DND-41 (cell line): ENCODE results near the gene RAD51B.

Source experiments
- CTCF ChIP-seq: IDR thresholded peaks from 2 replicates; pipeline ENCODE4 v1.5.1; 2012; ENCODE audit warnings: borderline replicate concordance, low read length, moderate library complexity, mild to moderate bottlenecking; ENCODE audit not compliant: poor library complexity, severe bottlenecking; ENCODE audit errors: extremely low read depth
- EZH2 ChIP-seq: IDR thresholded peaks from 3 replicates; pipeline ENCODE4 v1.6.1; 2012; ENCODE audit warnings: borderline replicate concordance, low read depth, mild to moderate bottlenecking, moderate library complexity, low read length, inconsistent platforms; ENCODE audit not compliant: severe bottlenecking

- TF ChIP-seq CTCF (no peak), EZH2 (no peak)
These were observed 914.7 kb downstream of the RAD51B start for GRCh38 chr14:68734231-68734732.
